Measurements from ENCODE around the gene DPH1. TPM values are rescaled to one million over a fixed set of nuclear protein-coding genes. Genes with fewer than 3 reads are reported as not detected.

Gene DPH1
- polyA plus RNA-seq, 1 of the 3 experiments (the other 2 are of a cell fraction): 36.2 TPM

- no peaks in the 10 kb centered on the region for H3K79me2 ChIP-seq (ENCODE audit: insufficient read depth)
- CTCF ChIA-PET: interaction anchor here (1.1 to 4.9 kb wide), 2 partner anchors 8 to 109 kb away, joined by 3 to 31 read pairs; partner anchors contain the start of gene RTN4RL1
- TF ChIP-seq ELF1 (IDR thresholded peaks at IDR 0.05) (no peak), CHD2 (IDR thresholded peaks at IDR 0.05; ENCODE audit: low read length, partially characterized antibody) (no peak), RXRA (IDR thresholded peaks at IDR 0.05; ENCODE audit: borderline replicate concordance, low read depth) (no peak), USF2 (IDR thresholded peaks at IDR 0.05; ENCODE audit: borderline replicate concordance, low read depth, low read length) (no peak), CTCF (IDR thresholded peaks at IDR 0.05) (no peak), FOSL2 (IDR thresholded peaks at IDR 0.05; ENCODE audit: borderline replicate concordance, low read depth) (no peak), SMC3 (IDR thresholded peaks at IDR 0.05; ENCODE audit: low read depth, low read length) (no peak), ZBTB33 (IDR thresholded peaks at IDR 0.05; ENCODE audit: borderline replicate concordance, low read depth) (no peak), EZH2phosphoT487 (IDR thresholded peaks at IDR 0.05; ENCODE audit: borderline replicate concordance, low read depth) (no peak), RFX5 (IDR thresholded peaks at IDR 0.05; ENCODE audit: low read length) (no peak), IRF3 (IDR thresholded peaks at IDR 0.05; ENCODE audit: low read depth, low read length) (no peak)
- peaks cover 28% of the 10 kb centered on the region for H3K27me3 ChIP-seq (ENCODE audit: insufficient read depth)
- H4K20me1 ChIP-seq (ENCODE audit: insufficient read depth): no peaks in the 10 kb centered on the region
- H3K9me2 ChIP-seq: no peaks in the 10 kb centered on the region
- no peak overlapping the region for H3K4me2 ChIP-seq
- no peaks in the 10 kb centered on the region for H3K4me1 ChIP-seq (ENCODE audit: control insufficient read depth in 1 of 2, insufficient read depth in 2 of 2, low read depth in 1 of 2, low read length in 1 of 2)
- H3K36me3 ChIP-seq (replicated peaks in 1 of 2; ENCODE audit: control insufficient read depth in 1 of 2, insufficient read depth in 2 of 2, low read length in 1 of 2): no peaks in the 10 kb centered on the region
- 62% methylated on average over 14 of the region's 19 CpGs for WGBS (ENCODE audit: low lambda C conversion rate)
- no peak overlapping the region for H3K4me3 ChIP-seq (ENCODE audit: low read depth in 2 of 2, low read length in 1 of 2)
- no peak for DNase-seq
- no peaks in the 10 kb centered on the region for H3K9me3 ChIP-seq
- no peak overlapping the region for H2AFZ ChIP-seq (ENCODE audit: low read depth)
- no peak overlapping the region for H3K27ac ChIP-seq (ENCODE audit: low read depth in 2 of 2, low read length in 1 of 2)
- no peaks in the 10 kb centered on the region for H3F3A ChIP-seq (replicated peaks; ENCODE audit: insufficient read depth)
- H3K9ac ChIP-seq: no peak overlapping the region
- POLR2A ChIA-PET: no interaction called here
Observed at GRCh38 chr17:2017274-2017941, 12.5 kb upstream of the DPH1 start.

Data from SK-N-SH (cell line).